Activated CD8-positive, alpha-beta memory T cell treated with anti-CD3 and anti-CD28 coated beads, Interleukin-2, amount 50 U/mL, for 24 hours (primary cell): ENCODE measurements around the gene RNF157.

Source experiments
- DNase-seq: peaks from one replicate; pipeline ENCODE4 v3.0.0-alpha.2; 2020; ENCODE audit errors: extremely low read depth

RNF157 gene

GRCh38 chr17:76140661-76141211 lies 99.6 kb downstream of the RNF157 start:
- DNase-seq = no peak

- no peak for DNase-seq
These were observed 100.3 kb downstream of the RNF157 start for GRCh38 chr17:76139801-76140660.

DNA sequence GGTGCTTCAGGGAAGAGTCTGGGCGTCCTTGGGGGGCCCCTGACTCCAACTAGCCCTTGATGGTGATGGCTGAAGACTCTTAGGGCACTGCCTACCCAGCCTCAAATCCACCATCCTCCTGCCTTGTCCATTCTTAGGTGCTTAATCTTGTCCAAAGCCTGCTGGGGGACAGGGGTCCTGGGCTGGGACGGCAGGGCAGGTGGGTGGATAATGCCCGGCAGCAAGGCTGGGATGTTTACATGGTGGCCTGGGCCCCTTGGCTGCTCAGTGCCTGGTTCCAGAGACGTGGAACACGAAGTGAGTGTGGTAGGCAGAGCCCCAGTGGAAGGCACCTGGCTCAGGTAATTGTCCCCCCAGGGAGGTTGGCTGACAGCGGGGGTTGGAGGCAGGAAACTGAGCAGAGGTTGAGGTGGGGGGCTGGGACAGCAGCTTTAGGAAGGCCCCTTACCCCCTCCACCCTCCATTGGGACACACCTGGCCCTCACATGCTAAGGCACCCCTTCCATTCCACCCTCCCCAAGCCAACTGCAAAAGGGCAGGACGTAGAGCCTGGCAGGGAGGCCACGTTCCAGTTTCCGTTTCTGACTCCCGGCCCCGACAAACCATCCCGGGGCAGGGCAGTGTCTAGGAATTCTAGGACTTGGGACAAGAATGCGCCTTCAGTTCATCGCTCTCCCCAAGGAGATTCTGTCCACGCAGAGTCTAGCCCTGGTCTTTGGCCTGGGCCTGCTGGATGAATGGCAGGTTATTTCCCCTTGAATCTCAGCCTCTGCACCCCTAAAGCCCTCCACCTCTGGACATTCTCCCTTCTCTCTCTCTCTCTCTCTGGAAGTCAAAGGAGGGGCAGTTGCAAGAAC lies 101.2 kb downstream of the RNF157 start:
- no peak for DNase-seq

- no peak for DNase-seq
These were observed 101.9 kb downstream of the RNF157 start for GRCh38 chr17:76138234-76138895.

DNA sequence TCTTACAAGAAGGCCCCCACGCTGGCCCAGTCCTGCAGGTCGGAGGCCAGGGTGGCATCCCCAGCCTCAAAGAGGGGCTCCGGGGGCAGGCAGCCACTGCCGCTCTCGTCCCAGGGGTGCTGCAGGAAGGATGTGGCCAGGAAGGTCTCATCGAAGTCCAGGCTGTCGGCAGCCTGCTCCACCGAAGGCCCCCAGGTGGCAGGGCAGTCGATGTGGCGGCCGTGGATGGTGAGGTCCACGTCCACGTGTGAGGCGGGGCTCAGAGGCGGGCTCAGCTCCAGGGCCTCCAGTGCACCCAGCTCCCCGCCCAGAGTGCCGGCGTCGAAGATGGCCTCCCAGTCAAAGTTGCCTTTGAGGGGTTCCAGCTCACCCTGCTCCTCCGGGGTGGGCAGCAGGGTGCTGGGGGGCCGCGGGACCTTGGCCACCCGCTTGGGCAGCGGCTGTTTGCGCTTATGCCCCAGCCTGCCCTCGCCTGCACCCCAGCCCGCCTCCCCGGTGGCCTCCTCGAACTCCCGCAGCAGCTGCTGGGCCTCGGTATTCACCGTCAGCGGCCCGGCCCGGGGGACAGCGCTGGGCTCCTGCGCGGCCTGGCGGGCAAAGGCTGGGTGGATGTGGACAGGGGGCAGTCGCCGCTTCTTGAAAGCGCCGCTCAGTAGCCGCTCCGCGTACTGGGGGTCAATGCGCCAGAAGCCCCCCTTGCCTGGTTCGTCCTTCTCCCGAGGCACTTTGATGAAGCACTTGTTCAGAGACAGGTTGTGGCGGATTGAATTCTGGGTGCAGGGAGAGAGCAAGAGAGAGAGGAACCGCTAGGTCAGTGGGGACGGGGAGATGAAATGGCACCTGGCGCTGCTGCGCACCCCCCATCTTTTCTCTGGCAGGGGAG lies 102.7 kb downstream of the RNF157 start:
- no peak for DNase-seq

DNA sequence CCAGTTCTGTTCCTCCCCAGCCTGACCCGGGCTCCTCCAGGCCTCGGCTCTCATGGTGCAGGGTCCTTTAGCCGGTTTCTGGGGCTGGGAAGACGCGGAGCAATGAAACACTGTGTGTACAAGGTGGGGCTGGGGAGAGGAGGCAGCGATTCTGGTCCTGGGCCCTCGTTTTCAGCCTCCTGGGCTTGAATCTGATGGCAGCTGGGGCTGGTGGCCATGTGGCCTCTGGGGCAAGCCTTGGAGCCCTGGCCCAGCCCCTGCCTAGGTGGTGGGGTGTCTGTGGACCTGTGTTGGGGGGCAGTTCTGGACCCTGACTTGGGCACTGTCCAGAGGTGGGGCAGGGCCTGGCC lies 103.3 kb downstream of the RNF157 start:
- no peak for DNase-seq

DNA sequence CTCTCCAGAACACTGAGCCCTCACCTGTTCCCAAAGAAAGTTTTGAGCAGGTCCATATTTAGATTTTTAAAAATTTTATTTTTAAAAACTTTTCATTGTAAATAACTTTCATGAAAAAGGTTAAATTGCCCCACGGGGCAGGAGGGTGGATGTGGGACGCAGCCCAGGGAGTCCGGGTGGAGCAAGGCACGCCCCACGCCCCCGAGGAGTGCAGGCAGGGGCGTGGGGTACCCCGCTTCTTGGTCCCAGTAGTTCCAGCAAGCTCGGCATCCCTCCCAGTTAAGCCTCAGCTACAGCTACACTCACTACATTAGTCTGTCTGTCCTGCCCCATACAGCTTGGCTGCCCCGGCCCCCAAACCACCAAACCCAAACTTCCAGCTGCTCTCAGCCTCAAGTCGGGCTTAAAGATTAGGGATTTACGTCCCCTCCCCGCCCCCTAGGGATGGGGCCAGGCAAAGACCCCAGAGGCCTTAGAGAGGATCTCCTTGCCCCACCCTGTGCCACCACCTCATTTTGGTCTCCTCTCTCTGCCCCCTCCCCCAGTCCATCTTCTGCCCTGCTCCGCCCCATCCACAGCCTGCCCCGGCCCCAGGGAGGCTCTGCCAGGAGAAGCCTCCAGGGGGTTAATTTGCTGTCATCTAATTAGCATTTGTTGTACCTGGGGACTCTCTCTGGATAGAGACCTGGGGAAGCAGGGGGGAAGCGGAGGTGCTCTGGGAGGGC lies 103.9 kb downstream of the RNF157 start:
- no peak for DNase-seq

DNA sequence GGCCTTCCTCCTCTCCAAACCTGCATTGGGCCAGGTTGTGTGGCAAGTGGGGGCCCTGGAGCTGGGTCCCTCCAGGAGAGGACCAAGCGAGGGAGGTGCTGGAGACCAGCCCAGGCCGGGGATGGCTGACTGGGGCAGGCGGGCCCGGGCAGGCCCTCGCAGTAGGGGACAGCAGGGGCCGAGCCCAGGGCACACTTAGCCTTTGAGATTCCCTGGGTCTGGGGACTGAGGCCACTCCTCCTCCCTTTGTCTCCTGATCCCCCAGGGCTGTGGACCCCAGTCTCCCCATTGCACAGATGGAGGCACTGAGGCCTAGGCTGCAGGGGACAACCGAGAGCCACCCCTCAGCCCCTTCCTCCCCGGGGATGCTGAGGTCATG lies 104.5 kb downstream of the RNF157 start:
- DNase-seq = no peak

GRCh38 chr17:76134911-76135809 lies 105.1 kb downstream of the RNF157 start:
- DNase-seq = no peak

DNA sequence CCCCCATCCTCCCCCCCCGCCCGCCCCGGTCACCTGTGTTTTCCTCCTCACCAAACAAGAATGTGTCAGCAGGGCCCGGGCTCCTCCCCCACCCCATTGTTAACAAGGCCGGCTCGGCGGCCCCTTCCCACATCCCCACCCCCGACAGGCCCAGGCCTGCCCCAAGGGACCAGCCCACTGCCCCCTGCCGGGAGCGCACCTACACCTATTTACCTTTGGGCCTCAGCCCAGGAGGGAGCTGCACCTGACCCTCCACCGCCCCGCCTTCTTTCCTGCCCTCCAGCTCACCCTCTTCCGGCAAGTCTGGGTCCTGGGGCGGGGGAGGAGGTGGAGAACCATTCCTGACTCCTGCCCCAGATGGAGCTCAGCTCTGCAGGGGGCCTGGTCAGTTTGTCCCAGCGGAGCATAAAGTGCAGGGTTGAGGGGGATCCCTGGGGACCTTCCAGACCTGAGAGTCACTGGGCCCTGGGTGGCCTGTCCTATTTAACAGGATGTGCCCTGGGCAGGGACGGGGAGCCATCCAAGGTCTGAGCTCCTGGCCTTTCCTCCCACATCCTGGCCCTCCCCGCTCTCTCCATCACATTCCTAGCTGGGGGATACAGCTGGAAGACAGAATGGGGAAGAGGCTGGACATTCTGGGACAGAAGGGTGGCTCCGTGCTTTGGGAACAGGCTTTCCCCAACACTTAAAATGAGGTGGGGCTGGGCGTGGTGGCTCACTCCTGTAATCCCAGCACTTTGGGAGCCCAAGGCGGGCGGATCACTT lies 107.5 kb downstream of the RNF157 start:
- no peak for DNase-seq

DNA sequence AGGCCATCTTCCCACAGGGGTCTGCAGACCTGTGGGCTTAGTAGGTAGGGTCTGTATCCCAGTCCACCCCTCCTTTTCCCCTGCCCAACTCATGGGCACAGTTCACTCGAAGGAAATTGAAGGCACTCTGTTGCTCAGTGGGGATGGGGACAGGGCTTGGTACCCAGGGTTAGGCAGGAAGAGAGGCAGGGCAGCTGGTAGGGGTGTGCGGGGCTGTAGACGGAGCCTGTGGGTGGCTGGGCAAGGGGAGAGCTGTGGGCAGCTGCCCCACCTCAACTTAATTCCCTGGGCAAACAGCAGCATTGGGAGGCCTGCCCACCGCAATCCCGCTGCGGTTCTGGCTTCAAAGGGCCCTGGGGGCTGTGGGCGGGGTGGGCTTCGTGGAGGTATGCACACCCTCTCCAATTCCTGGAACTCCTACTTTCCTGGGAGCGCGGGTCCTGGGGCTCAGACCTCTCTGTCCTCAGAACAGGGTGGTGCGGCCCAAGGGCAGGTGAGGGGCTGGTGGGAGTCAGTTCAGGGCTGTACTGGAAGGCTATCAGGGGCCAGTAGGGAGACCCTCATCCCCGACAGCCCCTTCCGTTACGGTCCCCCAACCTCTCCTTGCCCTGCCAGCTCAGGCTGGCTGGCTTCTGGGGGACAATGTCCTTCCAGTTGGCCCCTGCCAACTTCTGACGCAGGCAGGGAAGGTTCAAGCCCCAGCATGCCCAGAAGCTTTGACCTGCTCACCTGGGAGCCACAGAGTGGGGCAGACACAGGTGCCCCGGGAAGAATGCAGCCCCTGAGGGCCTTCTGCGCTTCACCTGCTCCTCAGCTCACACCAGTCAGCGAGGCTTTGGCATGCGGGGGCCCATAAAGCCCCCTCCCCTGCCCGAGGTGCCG lies 108.4 kb downstream of the RNF157 start:
- no peak for DNase-seq

GRCh38 chr17:76131051-76131691 lies 109.1 kb downstream of the RNF157 start:
- DNase-seq = no peak

- DNase-seq = no peak
These were observed 109.8 kb downstream of the RNF157 start for GRCh38 chr17:76130473-76130872.

- DNase-seq = no peak
These were observed 114.4 kb downstream of the RNF157 start for GRCh38 chr17:76125922-76126321.

GRCh38 chr17:76125391-76125675 lies 115.0 kb downstream of the RNF157 start:
- no peak for DNase-seq

DNA sequence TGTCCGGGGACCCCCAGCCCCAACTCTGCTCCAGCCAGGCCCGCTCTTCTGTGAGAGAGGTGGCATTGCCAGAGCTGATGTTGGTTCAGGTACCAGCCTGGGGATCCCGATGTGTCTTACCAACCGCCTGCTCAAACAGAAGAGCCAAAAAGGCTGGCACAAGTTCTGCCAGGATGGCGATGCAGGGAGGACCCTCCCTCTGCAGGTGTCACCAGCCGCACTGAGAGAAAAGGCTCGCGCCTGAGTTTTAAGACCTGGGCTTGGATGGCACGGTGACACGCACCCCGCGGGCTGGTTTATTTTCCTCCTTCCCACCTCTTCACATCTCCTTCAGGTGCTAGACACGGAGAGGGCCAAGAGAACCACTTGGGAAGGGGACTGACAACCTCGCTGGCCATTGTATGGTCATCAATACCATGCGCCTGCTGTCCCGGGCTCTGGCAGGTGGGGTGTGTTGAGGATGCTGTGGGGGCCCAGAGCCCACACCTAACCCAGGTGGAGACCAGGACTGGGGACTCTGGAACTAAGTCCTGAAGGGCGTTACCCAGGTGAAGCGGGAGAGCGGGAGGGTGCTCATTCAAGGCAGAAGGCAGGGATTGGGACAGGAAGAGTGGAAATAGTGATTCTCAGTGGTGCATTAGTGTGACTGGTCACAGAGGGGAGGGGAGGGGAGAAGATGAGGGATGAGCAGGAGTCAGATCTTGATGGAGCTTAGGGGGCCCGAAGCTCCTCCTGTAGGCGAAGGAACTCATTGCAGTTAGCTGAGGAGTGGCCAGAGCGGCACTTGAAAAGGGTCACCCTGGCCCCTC lies 115.5 kb downstream of the RNF157 start:
- no peak for DNase-seq
